ENCODE results near the gene SSH2. TPM values are rescaled to one million over a fixed set of nuclear protein-coding genes. Genes with fewer than 3 reads are reported as not detected.

Gene SSH2
- total and polyA plus RNA-seq, 9 of the 15 experiments (the other 6 are each of a cell fraction or from before 2014, with no cell fraction given), result 3.9 to 16.1 (median 10.2) TPM

DNA sequence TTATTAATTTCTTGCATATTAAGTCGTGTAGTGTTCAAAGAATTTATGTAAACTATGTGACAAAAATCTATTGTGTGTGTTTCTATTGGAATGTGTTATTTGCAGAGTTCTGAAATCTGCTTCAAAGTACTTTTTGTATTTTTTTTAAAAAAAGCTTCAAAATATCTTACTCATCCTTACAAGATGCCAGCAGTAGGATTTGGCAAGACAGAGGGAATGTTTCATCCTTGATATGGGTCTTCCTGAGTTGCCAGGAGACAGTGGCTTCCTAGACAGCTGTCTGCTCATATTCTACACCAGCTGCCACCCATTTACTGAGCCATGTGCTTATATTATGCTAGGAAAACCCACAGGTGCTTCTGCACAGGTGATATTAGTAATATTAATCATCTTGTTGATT lies 47.8 kb upstream of the SSH2 start:
- no peak overlapping the region for H3K4me3 ChIP-seq
- no peaks in the 10 kb centered on the region for H3K9me3 ChIP-seq (replicated peaks; ENCODE audit: control insufficient read depth, insufficient read depth, low read depth, low read length)
- H3K79me2 ChIP-seq (ENCODE audit: control insufficient read depth, insufficient read depth, low read length), result no peaks in the 10 kb centered on the region
- 0% methylated on average over 1 of the region's 1 CpG for WGBS (ENCODE audit: insufficient coverage, low coverage, missing lambda C conversion rate)
- BruUV-seq (replicated peaks), result no TSS peak
- no peak overlapping the region for H3K4me2 ChIP-seq (ENCODE audit: insufficient read depth, low read length)
- FAIRE-seq (no peak), DNase-seq (ENCODE audit: extremely low read depth in 1 of 4, low spot score in 3 of 4) (no peak), ATAC-seq (no peak)
- H3K9ac ChIP-seq (ENCODE audit: insufficient read depth in 1 of 2, low read depth in 2 of 2, low read length in 2 of 2), result no peak overlapping the region
- H2AFZ ChIP-seq (ENCODE audit: low read depth, low read length), result no peak overlapping the region
- in situ Hi-C loops (cut with MboI) (no loop called here), intact Hi-C loops (cut with micrococcal nuclease) (no loop called here)
- H3K4me1 ChIP-seq (replicated peaks in 1 of 2; ENCODE audit: control insufficient read depth in 2 of 2, insufficient read depth in 2 of 2, low read length in 2 of 2), result no peaks in the 10 kb centered on the region
- TF ChIP-seq ZNF407 (IDR thresholded peaks at IDR 0.05; ENCODE audit: low read depth) (no peak), DPF2 (IDR thresholded peaks at IDR 0.05) (no peak)
- TF ChIP-seq, protein P1, sequence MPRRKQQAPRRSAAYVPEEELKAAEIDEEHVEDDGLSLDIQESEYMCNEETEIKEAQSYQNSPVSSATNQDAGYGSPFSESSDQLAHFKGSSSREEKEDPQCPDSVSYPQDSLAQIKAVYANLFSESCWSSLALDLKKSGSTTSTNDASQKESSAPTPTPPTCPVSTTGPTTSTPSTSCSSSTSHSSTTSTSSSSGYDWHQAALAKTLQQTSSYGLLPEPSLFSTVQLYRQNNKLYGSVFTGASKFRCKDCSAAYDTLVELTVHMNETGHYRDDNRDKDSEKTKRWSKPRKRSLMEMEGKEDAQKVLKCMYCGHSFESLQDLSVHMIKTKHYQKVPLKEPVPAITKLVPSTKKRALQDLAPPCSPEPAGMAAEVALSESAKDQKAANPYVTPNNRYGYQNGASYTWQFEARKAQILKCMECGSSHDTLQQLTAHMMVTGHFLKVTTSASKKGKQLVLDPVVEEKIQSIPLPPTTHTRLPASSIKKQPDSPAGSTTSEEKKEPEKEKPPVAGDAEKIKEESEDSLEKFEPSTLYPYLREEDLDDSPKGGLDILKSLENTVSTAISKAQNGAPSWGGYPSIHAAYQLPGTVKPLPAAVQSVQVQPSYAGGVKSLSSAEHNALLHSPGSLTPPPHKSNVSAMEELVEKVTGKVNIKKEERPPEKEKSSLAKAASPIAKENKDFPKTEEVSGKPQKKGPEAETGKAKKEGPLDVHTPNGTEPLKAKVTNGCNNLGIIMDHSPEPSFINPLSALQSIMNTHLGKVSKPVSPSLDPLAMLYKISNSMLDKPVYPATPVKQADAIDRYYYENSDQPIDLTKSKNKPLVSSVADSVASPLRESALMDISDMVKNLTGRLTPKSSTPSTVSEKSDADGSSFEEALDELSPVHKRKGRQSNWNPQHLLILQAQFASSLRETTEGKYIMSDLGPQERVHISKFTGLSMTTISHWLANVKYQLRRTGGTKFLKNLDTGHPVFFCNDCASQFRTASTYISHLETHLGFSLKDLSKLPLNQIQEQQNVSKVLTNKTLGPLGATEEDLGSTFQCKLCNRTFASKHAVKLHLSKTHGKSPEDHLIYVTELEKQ (CRISPR knock-in tag; IDR thresholded peaks at IDR 0.05), result no peak
- H4K20me1 ChIP-seq (replicated peaks; ENCODE audit: control insufficient read depth, insufficient read depth, low read length), result no peaks in the 10 kb centered on the region
- no peak overlapping the region for H3K27ac ChIP-seq (ENCODE audit: extremely low read depth, low read depth, low read length)
- POLR2A ChIA-PET, result interaction anchor here (1.0 kb wide), 1 partner anchor 30 kb away, joined by 3 read pairs; no protein-coding TSS in a partner anchor
- no peaks in the 10 kb centered on the region for H3K36me3 ChIP-seq (ENCODE audit: control insufficient read depth, insufficient read depth, low read length)
- no peaks in the 10 kb centered on the region for H3K9me1 ChIP-seq (ENCODE audit: control insufficient read depth, insufficient read depth, low read length)
- peaks cover 2 to 3% of the 10 kb centered on the region in 2 experiments; a peak in 2 of 5 replicates for H3K27me3 ChIP-seq (ENCODE audit: control insufficient read depth in 2 of 2, insufficient read depth in 2 of 2, low read length in 2 of 2)
- CTCF ChIA-PET (ENCODE audit: low intra/inter-chr PET ratio), result no interaction called here
